NCI-H1105 (cell line): ENCODE measurements around the gene NT5M.
"Not testable (repeated sequence)": the region's sequence is repeated elsewhere in the genome, so short reads cannot be mapped to it uniquely, and the experiment has no call there.

Experiments
- DNase-seq: peaks from one replicate; lab custom pipeline; 2025; lab: John Stamatoyannopoulos, UW

Gene NT5M

GRCh38 chr17:17377071-17377967 lies 74.1 kb downstream of the NT5M start:
- DNase-seq = no peak

DNA sequence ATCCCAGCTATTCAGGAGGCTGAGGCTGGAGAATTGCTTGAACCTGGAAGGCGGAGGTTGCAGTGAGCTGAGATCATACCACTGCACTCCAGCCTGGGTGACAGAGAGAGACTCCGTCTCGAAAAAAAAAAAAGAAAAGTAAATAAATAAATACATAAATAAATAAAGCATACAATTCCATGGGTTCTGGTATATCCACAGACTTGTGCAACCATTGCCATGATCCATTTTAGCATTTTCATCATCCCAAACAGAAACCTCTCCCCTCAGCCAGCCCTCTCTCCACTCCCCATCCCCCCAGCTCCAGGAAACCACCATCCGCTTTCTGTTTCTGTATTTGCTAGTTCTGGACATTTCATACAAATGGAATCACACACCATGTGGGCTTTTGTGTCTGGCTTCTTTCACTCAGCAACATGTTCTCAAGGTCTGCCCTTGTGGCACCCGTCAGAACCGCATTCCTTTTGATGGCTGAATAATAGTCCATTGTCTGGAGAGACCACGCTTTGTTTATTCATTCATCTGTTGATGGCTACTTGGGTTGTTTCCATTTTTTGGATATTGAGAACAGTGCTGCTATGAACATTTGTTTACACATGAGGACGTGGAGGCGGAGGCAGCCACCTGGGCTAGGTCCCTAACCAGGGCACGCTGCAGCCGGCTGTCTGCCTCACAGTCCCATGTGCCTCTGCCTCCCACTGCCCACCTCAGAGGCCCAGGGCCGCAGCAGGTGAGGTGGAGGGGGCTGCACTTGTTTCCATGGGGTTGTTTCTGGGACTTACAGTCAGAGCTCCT lies 76.2 kb downstream of the NT5M start:
- no peak for DNase-seq

DNA sequence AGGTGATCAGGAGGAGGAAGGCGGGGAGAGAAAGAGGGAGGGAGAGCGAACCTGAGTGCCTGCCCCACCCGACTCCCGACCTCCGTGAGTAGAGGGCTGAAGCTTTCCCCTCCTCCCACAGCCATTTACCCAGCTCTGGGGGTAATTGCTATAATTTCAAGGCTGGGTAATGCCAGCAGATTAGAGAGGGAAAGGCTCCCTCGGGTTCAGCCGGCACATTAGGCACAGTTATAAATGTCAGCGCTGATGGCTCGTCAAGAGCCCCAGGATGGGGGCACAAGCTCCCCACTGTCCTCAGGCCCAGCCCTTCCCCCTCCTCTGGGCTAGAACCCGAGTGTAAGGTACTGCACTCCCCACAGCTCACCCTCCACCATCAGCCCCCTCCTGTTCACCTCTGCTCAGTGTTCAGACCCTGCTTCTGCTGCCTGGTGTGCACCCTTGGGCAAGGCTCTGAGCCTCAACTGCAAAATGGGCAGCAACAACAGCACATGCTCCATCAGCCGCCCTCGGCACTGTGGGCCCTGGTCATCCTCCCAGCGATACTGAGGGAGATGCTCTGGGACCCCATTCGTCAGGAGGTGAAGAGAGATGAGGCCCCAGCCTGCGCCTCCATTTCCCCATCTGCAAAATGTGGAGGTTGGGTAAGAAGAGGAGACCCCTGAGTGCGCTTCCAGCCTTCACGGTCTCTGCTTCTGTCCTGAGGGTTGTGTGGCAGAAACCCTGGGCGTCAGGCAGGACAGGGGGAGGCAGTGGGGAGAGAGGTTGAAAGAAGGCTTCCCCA lies 77.2 kb downstream of the NT5M start:
- DNase-seq = no peak

GRCh38 chr17:17381446-17382064 lies 78.4 kb downstream of the NT5M start:
- no peak for DNase-seq

- no peak for DNase-seq
Measured at GRCh38 chr17:17382065-17382459, 78.9 kb downstream of the NT5M start.

DNA sequence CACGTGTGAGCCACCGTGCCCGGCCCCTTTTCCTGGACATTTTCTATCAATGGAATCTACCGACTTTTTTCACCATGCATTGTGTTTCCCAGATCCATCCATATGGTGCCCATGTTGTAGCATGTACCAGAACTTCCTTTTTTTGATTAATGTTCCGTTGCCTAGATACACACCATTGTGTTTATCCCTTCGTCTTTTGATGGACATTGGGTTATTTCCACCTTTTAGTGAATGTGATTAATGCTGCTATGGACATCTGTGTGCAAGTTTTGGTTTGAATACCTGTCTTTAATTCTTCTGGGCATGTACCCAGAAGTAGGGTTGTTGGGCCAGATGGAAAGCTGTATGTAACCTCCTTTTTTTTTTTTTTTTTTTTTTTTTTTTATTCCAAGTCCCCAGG lies 79.8 kb downstream of the NT5M start:
- DNase-seq = no peak

GRCh38 chr17:17383431-17384290 lies 80.5 kb downstream of the NT5M start:
- not testable (repeated sequence) for DNase-seq

- no peak for DNase-seq
Measured at GRCh38 chr17:17384291-17384615, 81.1 kb downstream of the NT5M start.

GRCh38 chr17:17384961-17385360 lies 81.8 kb downstream of the NT5M start:
- DNase-seq = no peak

GRCh38 chr17:17385491-17385890 lies 82.3 kb downstream of the NT5M start:
- no peak for DNase-seq

DNA sequence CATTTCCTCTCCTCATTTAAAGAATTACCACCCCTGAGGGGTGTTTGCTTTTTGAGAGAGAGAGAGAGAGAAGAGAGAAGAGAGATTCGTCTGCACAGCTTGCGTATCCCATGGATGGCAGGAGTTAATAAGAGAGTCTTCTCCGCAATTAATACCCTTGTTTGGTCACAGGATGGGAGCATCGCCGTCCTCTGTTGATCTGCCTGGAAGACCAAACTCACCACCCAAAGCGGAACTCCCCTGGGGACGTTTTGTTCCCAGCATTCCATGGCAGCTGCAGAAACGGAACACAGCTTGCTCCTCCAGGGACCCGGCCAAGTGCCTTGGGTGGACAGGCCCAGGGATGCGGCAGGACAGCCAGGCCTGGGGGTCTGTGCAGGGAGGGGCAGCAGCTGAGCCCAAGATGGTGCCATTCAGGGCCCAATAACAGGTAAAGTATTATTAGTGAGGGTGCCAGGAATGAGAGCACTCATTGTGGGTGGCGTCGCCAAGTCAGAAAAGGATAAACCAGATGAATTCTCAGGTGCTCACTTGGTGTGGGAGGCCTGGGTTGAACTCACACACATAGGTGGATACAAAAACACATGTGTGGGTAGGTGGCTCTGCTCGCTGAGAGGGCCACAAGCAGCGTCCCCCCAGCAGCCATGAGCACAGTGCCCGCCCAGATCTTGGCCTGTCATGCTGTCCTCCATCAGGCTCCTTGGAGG lies 83.1 kb downstream of the NT5M start:
- DNase-seq = no peak

DNA sequence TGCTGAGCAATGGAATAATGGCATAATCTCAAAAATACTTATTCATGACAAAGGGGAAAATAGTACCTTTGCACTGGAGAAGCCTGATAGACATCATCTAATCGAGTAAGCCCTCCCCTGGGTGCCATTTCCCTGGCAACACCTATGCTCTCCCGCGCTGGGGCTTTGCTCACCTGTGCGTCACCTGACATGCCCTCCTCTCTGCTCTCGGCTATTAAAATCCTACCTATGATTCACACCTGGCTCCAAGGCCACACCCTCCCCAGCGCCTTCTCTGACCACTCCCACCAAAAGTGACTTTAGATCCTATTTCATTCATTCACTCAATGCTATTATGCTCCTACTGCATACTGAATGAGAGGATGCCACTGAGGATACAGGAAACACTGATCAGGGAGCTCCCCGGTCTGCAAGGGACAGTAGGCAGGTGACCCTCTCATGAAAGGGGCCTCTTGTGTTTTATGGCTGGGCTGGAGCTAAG lies 83.9 kb downstream of the NT5M start:
- DNase-seq = no peak

DNA sequence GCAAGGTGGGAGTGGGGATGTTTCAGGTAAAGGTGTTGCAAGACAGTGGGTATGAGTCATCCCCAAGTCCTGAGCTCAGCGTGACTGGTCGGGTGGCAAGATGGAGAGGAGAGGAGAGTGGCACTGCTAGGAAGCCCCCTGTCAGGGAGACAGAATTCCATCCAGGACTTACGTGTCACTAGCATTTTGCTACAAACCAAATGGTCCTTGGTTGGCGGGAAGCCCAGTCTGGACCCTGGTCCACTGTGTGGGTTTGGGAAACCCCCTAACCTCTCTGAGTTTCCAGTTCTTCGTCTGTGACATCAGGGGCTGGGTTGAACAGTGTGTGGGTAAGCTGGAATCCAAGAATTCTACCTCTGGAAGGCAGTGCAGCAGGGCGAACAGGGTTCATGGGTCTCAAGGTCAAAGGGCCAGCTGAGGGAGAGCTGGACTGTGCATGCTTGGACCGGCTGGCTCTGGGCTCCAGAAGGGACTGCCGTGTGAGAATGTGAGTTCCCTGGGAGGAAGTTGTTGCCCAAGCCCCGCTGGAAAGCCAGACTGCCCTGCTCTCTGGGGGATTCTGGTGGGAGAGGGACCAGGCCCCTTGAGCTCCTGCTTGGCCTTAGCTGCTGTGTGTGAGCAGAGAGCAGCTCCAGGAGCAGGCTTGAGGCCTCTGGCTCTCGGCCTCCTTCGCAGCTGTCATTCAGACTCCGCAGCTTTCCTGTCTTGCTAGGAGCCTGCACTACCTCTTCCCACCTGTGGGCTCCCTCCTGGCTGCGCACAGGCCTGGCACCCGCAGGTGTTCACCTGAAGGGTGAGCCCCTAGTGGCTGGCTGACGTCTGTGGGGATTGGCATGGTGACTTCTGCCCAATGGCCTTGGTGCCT lies 84.6 kb downstream of the NT5M start:
- DNase-seq = peak; percentile 47

- no peak for DNase-seq
Measured at GRCh38 chr17:17388657-17389496, 85.7 kb downstream of the NT5M start.

DNA sequence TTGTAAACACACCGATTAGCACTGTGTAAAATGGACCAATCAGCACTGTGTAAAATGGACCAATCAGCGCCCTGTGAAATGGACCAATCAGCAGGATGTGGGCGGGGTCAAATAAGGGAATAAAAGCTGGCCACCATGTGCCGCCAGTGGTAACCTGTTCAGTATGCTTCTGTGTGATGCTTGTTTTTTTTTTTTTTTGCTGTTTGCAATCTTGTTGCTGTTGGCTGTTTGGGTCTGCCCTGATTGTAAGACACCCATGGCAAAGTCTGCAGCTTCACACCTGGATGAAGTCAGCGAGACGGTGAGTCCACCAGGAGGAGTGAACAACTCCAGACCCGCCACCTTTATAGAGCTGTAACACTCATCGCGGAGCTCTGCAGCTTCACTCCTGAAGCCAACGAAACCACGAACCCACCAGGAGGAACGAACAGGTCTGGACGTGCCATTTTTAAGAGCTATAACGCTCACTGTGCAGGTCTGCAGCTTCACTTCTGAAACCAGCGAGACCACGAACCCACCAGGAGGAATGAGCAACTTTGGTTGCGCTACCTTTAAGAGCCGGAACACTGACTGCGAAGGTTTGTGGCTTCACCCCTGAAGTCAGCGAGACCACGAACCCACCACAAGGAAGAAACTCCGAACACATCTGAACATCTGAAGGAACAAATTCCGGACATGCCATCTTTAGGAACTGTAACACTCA lies 88.6 kb downstream of the NT5M start:
- no peak for DNase-seq

GRCh38 chr17:17393976-17394375 lies 90.8 kb downstream of the NT5M start:
- no peak for DNase-seq

DNA sequence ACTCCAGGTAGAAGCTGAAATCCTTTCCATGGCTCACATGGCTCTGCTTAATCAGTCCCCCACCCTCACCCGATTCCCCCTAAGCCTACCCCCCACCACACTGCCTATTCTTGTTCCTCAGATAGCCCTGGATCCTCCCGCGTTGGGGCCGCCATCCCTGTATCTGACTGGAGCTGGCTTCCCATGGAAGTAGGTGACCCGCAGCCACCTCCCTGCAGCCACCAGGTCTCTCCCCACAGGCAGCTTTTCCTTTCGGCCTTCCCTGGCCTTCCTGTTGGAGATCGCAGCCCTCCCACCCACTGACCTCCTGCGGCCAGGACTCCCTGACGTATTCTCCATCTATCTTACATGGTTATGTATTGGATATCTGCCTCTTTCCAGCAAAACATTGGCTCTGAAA lies 91.3 kb downstream of the NT5M start:
- DNase-seq = no peak
